SH-SY5Y (cell line): Measurements from ENCODE around the gene MMEL1.

Experiments
- GATA2 ChIP-seq: IDR thresholded peaks from 2 replicates; pipeline ENCODE4 v1.6.1; 2011; ENCODE audit warnings: mild to moderate bottlenecking, low read depth, low read length
- GATA3 ChIP-seq: IDR thresholded peaks from 2 replicates; pipeline ENCODE4 v1.6.1; 2011; ENCODE audit warnings: low read depth, mild to moderate bottlenecking, low read length, moderate library complexity

- no peak for TF ChIP-seq GATA2
- TF ChIP-seq GATA3: no peak
These were observed 41.1 kb downstream of the MMEL1 start for GRCh38 chr1:2591581-2592261.
